Right lobe of liver (tissue), 4 donors: Measurements from ENCODE around the gene C2orf72.

Source experiments
- POLR2A ChIP-seq: fragments of 450-650 bp; IDR thresholded peaks from one replicate; pipeline ENCODE4 v1.6.1; 2017; ENCODE audit warnings: antibody characterized with exemption, mild to moderate bottlenecking
- TF ChIP-seq, protein P1 (sequence below), 4 donors: fragments of 200-600 bp in 3 of 4; fragments of 450-650 bp in 1 of 4; IDR thresholded peaks; one replicate each; pipeline versions ENCODE4 v1.5.1 to v1.8.0; 2016 to 2022; ENCODE audit warnings: antibody characterized with exemption in 4 of 4, mild to moderate bottlenecking in 2 of 4
- donor health status: DM: no; HTN: no; CAD: no.
- donor health status: DM: no; HTN: no; CAD: no.
- donor health status: DM: no; HTN: yes; CAD: no.

GRCh38 chr2:231010201-231010730 lies 27.1 kb upstream of the C2orf72 start:
- TF ChIP-seq, protein P1, sequence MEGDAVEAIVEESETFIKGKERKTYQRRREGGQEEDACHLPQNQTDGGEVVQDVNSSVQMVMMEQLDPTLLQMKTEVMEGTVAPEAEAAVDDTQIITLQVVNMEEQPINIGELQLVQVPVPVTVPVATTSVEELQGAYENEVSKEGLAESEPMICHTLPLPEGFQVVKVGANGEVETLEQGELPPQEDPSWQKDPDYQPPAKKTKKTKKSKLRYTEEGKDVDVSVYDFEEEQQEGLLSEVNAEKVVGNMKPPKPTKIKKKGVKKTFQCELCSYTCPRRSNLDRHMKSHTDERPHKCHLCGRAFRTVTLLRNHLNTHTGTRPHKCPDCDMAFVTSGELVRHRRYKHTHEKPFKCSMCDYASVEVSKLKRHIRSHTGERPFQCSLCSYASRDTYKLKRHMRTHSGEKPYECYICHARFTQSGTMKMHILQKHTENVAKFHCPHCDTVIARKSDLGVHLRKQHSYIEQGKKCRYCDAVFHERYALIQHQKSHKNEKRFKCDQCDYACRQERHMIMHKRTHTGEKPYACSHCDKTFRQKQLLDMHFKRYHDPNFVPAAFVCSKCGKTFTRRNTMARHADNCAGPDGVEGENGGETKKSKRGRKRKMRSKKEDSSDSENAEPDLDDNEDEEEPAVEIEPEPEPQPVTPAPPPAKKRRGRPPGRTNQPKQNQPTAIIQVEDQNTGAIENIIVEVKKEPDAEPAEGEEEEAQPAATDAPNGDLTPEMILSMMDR (IDR thresholded peaks at IDR 0.05), result no peak
- no peak for TF ChIP-seq POLR2A
